Peyer's patch (tissue), 4 donors: ENCODE results near the gene MGLL. TPM values are rescaled to one million over a fixed set of nuclear protein-coding genes. Genes with fewer than 3 reads are reported as not detected.

ENCODE experiments used
- DNase-seq, 3 donors: peaks; one replicate each; pipeline ENCODE4 v3.0.0-alpha.2; 2017 to 2019
- H3K27ac ChIP-seq, 4 donors: fragments of 200-600 bp; sonication (generic); one replicate each; pipeline ENCODE4 v1.5.1; 2016 to 2019
- H3K27me3 ChIP-seq, 2 donors: fragments of 200-600 bp; sonication (generic); one replicate each; pipeline ENCODE4 v1.5.1; 2019
- H3K36me3 ChIP-seq, 3 donors: fragments of 200-600 bp; sonication (generic); one replicate each; pipeline ENCODE4 v1.5.1; 2016 to 2019
- H3K4me1 ChIP-seq, 4 donors: fragments of 200-600 bp; sonication (generic); one replicate each; pipeline ENCODE4 v1.5.1; 2016 to 2019
- H3K4me3 ChIP-seq, 4 donors: fragments of 200-600 bp; sonication (generic); 1 replicate in 3 of 4; 2 replicates in 1 of 4; pipeline ENCODE4 v1.5.1; 2016 to 2019; ENCODE audit warnings: mild to moderate bottlenecking in 1 of 4
- H3K9me3 ChIP-seq, 4 donors: fragments of 200-600 bp; sonication (generic); one replicate each; pipeline ENCODE4 v1.5.1; 2016 to 2019; ENCODE audit warnings: mild to moderate bottlenecking in 1 of 4
- CTCF ChIP-seq, 6 experiments: fragments of 450-650 bp in 4 of 6; fragments of 200-600 bp in 2 of 6; sonication (generic) in 1 of 6; IDR thresholded peaks; one replicate each; pipeline ENCODE4 v1.5.1; 2017 to 2019; ENCODE audit warnings: antibody characterized with exemption in 6 of 6, mild to moderate bottlenecking in 3 of 6, moderate library complexity in 1 of 6
- POLR2A ChIP-seq, 2 donors: fragments of 450-650 bp; IDR thresholded peaks; one replicate each; pipeline ENCODE4 v1.5.1; 2017; ENCODE audit warnings: antibody characterized with exemption in 2 of 2, mild to moderate bottlenecking in 2 of 2, moderate library complexity in 2 of 2
- total RNA-seq, 4 donors: library from RNA; depleted of rRNA; stranded (reverse); fragments of >200 nt; gene quantifications; one replicate each; pipeline ENCODE4 v1.1.0, GENCODE V29; 2016

Gene MGLL
- total RNA-seq, 4 donors from 2014 or later, result 56.1 to 180 (median 143) TPM

DNA sequence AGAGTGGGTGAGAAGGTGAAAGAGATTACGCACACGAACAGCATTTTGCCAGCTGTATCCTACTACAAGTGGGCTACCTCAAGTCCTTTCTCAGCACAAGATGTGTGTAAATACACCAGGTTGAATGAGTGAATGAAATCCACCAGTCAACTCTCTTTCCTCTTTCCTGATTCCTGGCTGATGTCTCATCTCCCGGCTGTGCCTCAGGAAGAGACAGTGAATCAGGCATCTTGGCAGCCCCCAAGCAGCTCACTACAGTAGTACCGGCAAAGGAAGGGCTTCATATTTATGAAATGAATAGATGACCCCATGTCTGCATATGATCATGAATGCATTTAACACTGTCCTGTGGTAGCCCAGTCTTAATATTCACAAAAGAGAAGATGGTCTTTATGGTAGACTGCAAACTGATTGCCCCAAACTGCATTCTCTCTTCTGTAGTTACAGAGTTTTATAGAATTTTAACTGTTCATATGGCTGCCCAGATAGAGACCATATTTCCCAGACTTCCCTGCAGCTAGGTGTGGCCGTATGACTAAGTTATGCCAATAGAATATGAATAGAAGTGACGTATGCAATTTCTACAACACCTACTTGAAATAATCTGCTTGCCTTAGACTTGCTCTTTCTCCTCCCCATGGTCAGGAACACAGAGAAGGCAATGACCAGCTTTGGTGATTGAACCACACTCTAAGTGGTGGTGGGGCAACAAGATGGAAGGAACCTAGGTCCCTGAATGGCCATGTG, 22.7 kb downstream of the MGLL start:
- H3K9me3 ChIP-seq, result no peaks in the 10 kb centered on the region
- H3K4me1 ChIP-seq, result peaks cover 0 to 6% (median 0%) of the 10 kb centered on the region in 4 donors
- H3K27me3 ChIP-seq, result no peaks in the 10 kb centered on the region
- no peak for DNase-seq
- H3K4me3 ChIP-seq, result no peak overlapping the region
- TF ChIP-seq POLR2A (IDR thresholded peaks at IDR 0.05) (no peak), CTCF (IDR thresholded peaks at IDR 0.05) (no peak)
- peak overlapping the region in 1 of 4 donors; percentile 36 for H3K27ac ChIP-seq
- peaks cover 0 to 16% (median 0%) of the 10 kb centered on the region in 3 donors for H3K36me3 ChIP-seq

DNA sequence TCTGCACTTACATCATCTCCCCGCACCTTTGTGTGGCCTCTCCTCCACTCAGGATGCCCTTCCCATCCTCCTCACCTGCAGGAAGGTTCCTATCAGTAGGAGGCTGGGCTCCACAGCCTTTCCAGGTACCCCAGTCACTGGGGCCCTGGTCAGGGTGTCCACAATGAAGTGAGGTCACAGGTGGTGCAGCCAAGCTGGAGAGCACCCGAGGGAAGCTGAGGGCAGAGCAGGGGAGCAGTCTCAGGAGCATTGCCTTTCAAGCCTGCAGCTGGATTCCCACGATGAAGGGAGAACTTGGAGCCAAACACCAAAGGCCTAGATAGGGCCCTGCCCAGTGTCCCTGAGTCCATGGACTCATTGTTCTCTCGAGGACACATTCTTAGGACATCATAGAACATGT, 23.6 kb downstream of the MGLL start:
- DNase-seq, result no peak
- peaks cover 0 to 23% (median 0%) of the 10 kb centered on the region in 3 donors for H3K36me3 ChIP-seq
- H3K27me3 ChIP-seq, result no peaks in the 10 kb centered on the region
- H3K4me1 ChIP-seq, result peaks cover 0 to 7% (median 0%) of the 10 kb centered on the region in 4 donors
- no peak for TF ChIP-seq POLR2A (IDR thresholded peaks at IDR 0.05)
- no peak for TF ChIP-seq CTCF (IDR thresholded peaks at IDR 0.05)
- H3K27ac ChIP-seq, result no peak overlapping the region
- H3K9me3 ChIP-seq, result no peaks in the 10 kb centered on the region
- H3K4me3 ChIP-seq, result no peak overlapping the region

GRCh38 chr3:127796831-127797150, 25.5 kb downstream of the MGLL start:
- H3K9me3 ChIP-seq, result no peaks in the 10 kb centered on the region
- no peak overlapping the region for H3K27ac ChIP-seq
- H3K36me3 ChIP-seq, result peaks cover 0 to 23% (median 0%) of the 10 kb centered on the region in 3 donors
- H3K4me3 ChIP-seq, result no peak overlapping the region
- TF ChIP-seq CTCF (IDR thresholded peaks at IDR 0.05) (no peak), POLR2A (IDR thresholded peaks at IDR 0.05) (no peak)
- H3K4me1 ChIP-seq, result peaks cover 0 to 16% (median 0%) of the 10 kb centered on the region in 4 donors
- DNase-seq, result no peak
- H3K27me3 ChIP-seq, result no peaks in the 10 kb centered on the region

- DNase-seq, result no peak
- H3K4me1 ChIP-seq, result peaks cover 0 to 19% (median 0%) of the 10 kb centered on the region in 4 donors
- H3K4me3 ChIP-seq, result no peak overlapping the region
- TF ChIP-seq POLR2A (IDR thresholded peaks at IDR 0.05) (no peak), CTCF (IDR thresholded peaks at IDR 0.05) (no peak)
- H3K36me3 ChIP-seq, result peaks cover 0 to 23% (median 0%) of the 10 kb centered on the region in 3 donors
- no peaks in the 10 kb centered on the region for H3K27me3 ChIP-seq
- no peaks in the 10 kb centered on the region for H3K9me3 ChIP-seq
- H3K27ac ChIP-seq, result no peak overlapping the region
Measured at GRCh38 chr3:127796045-127796830, 26.1 kb downstream of the MGLL start.

DNA sequence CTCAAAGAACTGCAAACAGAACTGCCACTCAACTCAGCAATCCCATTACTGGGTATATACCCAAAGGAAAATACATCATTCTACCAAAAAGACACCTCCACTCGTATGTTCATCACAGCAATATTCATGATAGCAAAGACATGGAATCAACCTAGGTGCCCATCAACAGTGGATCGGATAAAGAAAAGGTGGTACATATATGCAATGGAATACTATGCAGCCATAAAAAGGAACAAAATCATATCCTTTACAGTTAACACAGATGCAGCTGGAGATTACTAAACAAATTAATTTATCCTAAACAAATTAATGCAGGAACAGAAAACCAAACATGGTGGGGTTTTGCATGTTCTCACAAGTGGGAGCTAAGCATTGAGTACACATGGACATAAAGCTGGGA, 27.3 kb downstream of the MGLL start:
- TF ChIP-seq CTCF (IDR thresholded peaks at IDR 0.05) (no peak), POLR2A (IDR thresholded peaks at IDR 0.05) (no peak)
- H3K4me3 ChIP-seq, result no peak overlapping the region

More for the DNA sequence above, 27.3 kb downstream of the MGLL start:
- H3K9me3 ChIP-seq, result no peaks in the 10 kb centered on the region
- H3K27ac ChIP-seq, result no peak overlapping the region
- peaks cover 0 to 17% (median 0%) of the 10 kb centered on the region in 3 donors for H3K36me3 ChIP-seq
- H3K4me1 ChIP-seq, result peaks cover 0 to 25% (median 0%) of the 10 kb centered on the region in 4 donors
- H3K27me3 ChIP-seq, result no peaks in the 10 kb centered on the region
- DNase-seq, result no peak
